Mammary epithelial cell (primary cell): ENCODE measurements around the gene ST6GALNAC3.

Source experiments
- EZH2 ChIP-seq: IDR thresholded peaks from 2 replicates; pipeline ENCODE4 v1.6.1; 2012; ENCODE audit warnings: low read length, inconsistent platforms, borderline replicate concordance
- TF ChIP-seq, protein P1 (sequence below), 2 donors: IDR thresholded peaks in 1 of 2; conservative IDR thresholded peaks in 1 of 2; 2 replicates each; pipeline ENCODE4 v1.5.1; 2011 to 2012; ENCODE audit warnings: inconsistent platforms in 2 of 2, low read length in 2 of 2, mild to moderate bottlenecking in 2 of 2, control low read depth in 1 of 2, low read depth in 1 of 2; ENCODE audit not compliant: insufficient read depth in 1 of 2; ENCODE audit errors: extremely low read depth in 1 of 2

DNA sequence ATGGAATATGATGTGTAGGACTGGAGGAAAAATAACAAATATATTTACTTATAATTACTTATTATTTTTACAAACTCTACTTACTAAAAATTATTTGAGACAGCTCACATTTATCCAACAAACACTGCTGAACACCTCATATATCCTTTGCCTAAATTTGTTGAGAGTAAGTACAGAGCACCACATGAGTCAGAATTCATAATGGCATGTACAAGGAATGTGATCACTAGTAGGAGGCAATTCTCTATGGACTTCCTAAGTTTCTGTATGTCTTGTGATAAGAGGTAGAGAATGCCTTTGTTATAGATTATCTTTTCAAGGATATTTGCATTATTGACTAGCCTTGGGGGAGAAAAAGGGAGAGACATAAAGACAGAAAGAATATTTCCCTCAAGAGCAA, 8.2 kb upstream of the ST6GALNAC3 start:
- TF ChIP-seq, protein P1, sequence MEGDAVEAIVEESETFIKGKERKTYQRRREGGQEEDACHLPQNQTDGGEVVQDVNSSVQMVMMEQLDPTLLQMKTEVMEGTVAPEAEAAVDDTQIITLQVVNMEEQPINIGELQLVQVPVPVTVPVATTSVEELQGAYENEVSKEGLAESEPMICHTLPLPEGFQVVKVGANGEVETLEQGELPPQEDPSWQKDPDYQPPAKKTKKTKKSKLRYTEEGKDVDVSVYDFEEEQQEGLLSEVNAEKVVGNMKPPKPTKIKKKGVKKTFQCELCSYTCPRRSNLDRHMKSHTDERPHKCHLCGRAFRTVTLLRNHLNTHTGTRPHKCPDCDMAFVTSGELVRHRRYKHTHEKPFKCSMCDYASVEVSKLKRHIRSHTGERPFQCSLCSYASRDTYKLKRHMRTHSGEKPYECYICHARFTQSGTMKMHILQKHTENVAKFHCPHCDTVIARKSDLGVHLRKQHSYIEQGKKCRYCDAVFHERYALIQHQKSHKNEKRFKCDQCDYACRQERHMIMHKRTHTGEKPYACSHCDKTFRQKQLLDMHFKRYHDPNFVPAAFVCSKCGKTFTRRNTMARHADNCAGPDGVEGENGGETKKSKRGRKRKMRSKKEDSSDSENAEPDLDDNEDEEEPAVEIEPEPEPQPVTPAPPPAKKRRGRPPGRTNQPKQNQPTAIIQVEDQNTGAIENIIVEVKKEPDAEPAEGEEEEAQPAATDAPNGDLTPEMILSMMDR (conservative IDR thresholded peaks at IDR 0.05 in 1 of 2, IDR thresholded peaks at IDR 0.05 in 1 of 2; ENCODE audit: extremely low read depth in 1 of 2, insufficient read depth in 1 of 2, low read depth in 1 of 2, low read length in 2 of 2): no peak
- TF ChIP-seq EZH2: no peak
